H1 (cell line): ENCODE results near the gene LGALSL. TPM values are rescaled to one million over a fixed set of nuclear protein-coding genes. Genes with fewer than 3 reads are reported as not detected.

Source experiments
- CTCF ChIA-PET: fragments of 300-600 bp; sonication (Branson Sonifier 250); formaldehyde crosslinking; loops from one replicate; lab custom pipeline; 2021; ENCODE audit not compliant: partially characterized antibody; lab: Charles Lee
- POLR2A ChIA-PET: fragments of 300-600 bp; sonication (Branson Sonifier 250); formaldehyde crosslinking; loops from one replicate; lab custom pipeline; 2021; ENCODE audit warnings: inconsistent platforms; ENCODE audit not compliant: partially characterized antibody; lab: Charles Lee
- DNase-seq, 2 experiments: peaks; one replicate each; pipeline versions ENCODE4 v3.0.0 to v3.0.0-alpha.2; 2010 to 2022; ENCODE audit warnings: low spot score in 2 of 2, low read depth in 1 of 2, mixed read lengths in 1 of 2
- FAIRE-seq: peaks from 2 replicates; lab custom pipeline; 2011; peaks lifted over from hg19 to GRCh38; lab: Jason Lieb, UNC
- H2AFZ ChIP-seq: 2 replicates; pipeline ENCODE4 v1.8.1; 2012; ENCODE audit warnings: low read length, inconsistent platforms
- H2AK5ac ChIP-seq: 2 replicates; pipeline ENCODE4 v1.6.1; 2013; ENCODE audit warnings: low read depth, low read length
- H2BK120ac ChIP-seq: replicated peaks from 2 replicates; pipeline ENCODE3; 2013; ENCODE audit warnings: low read depth, low read length, inconsistent platforms
- H2BK12ac ChIP-seq: 2 replicates; pipeline ENCODE4 v1.6.1; 2013; ENCODE audit warnings: low read depth, low read length
- H2BK15ac ChIP-seq: 2 replicates; pipeline ENCODE4 v1.6.1; 2013; ENCODE audit warnings: low read length
- H2BK20ac ChIP-seq: 2 replicates; pipeline ENCODE4 v1.6.1; 2013; ENCODE audit warnings: low read length
- H2BK5ac ChIP-seq: 2 replicates; pipeline ENCODE4 v1.6.1; 2013; ENCODE audit warnings: low read depth, low read length
- H3K14ac ChIP-seq: 2 replicates; pipeline ENCODE4 v1.6.1; 2013; ENCODE audit warnings: inconsistent platforms; ENCODE audit not compliant: insufficient read length
- H3K18ac ChIP-seq: 2 replicates; pipeline ENCODE4 v1.6.1; 2013; ENCODE audit warnings: low read length; ENCODE audit errors: extremely low read depth
- H3K23ac ChIP-seq: 2 replicates; pipeline ENCODE4 v1.6.1; 2013; ENCODE audit warnings: inconsistent platforms; ENCODE audit not compliant: insufficient read length
- H3K23me2 ChIP-seq: 2 replicates; pipeline ENCODE4 v1.6.1; 2013; ENCODE audit warnings: low read depth, low read length
- H3K27ac ChIP-seq: 2 replicates; pipeline ENCODE4 v1.6.1; 2011; ENCODE audit warnings: low read depth, low read length, inconsistent platforms
- H3K27me3 ChIP-seq, 4 experiments: replicated peaks in 1 of 4; 1 replicate in 1 of 4; 2 replicates in 3 of 4; pipeline versions ENCODE4 v1.6.1 to v1.8.1; 2011 to 2013; ENCODE audit warnings: low read length in 3 of 4, mild to moderate bottlenecking in 3 of 4, inconsistent platforms in 2 of 4, mixed read lengths in 2 of 4, moderate library complexity in 1 of 4; ENCODE audit not compliant: control insufficient read depth in 3 of 4, insufficient read depth in 3 of 4; ENCODE audit errors: extremely low read depth in 1 of 4
- H3K36me3 ChIP-seq, 4 experiments: 2 replicates each; pipeline versions ENCODE4 v1.6.1 to v1.8.1; 2011 to 2013; ENCODE audit warnings: mild to moderate bottlenecking in 4 of 4, low read length in 3 of 4, moderate library complexity in 2 of 4, control low read depth in 1 of 4, inconsistent platforms in 1 of 4; ENCODE audit not compliant: insufficient read depth in 4 of 4, control insufficient read depth in 2 of 4
- H3K4ac ChIP-seq: replicated peaks from 2 replicates; pipeline ENCODE3; 2013; ENCODE audit warnings: low read length, low read depth, mixed read lengths, inconsistent platforms; ENCODE audit not compliant: insufficient read length
- H3K4me1 ChIP-seq, 4 experiments: replicated peaks in 1 of 4; 1 replicate in 1 of 4; 2 replicates in 3 of 4; pipeline versions ENCODE4 v1.6.1 to v1.8.1; 2011 to 2013; ENCODE audit warnings: low read length in 3 of 4, inconsistent platforms in 2 of 4, mixed read lengths in 1 of 4; ENCODE audit not compliant: insufficient read depth in 4 of 4, control insufficient read depth in 3 of 4
- H3K4me2 ChIP-seq, 2 experiments: 2 replicates each; pipeline versions ENCODE4 v1.6.1 to v1.8.1; 2011 to 2013; ENCODE audit warnings: low read depth in 2 of 2, low read length in 2 of 2, control low read depth in 1 of 2, inconsistent platforms in 1 of 2, mild to moderate bottlenecking in 1 of 2; ENCODE audit not compliant: insufficient read depth in 1 of 2
- H3K4me3 ChIP-seq, 4 experiments: fragments of 200-600, 300-600 bp in 1 of 4; sonication (generic), shearing (Covaris generic), sonication (Bioruptor Twin) in 1 of 4; 2 replicates each; pipeline versions ENCODE4 v1.5.1 to v1.8.1; 2011 to 2016; ENCODE audit warnings: low read length in 4 of 4, low read depth in 3 of 4, control low read depth in 2 of 4, inconsistent platforms in 2 of 4, mild to moderate bottlenecking in 2 of 4, mixed read lengths in 1 of 4, moderate library complexity in 1 of 4; ENCODE audit not compliant: insufficient read depth in 2 of 4; ENCODE audit errors: extremely low read depth in 1 of 4
- H3K56ac ChIP-seq: replicated peaks from 2 replicates; pipeline ENCODE3; 2013; ENCODE audit warnings: low read depth, mild to moderate bottlenecking, mixed read lengths, low read length, inconsistent platforms; ENCODE audit not compliant: insufficient read length
- H3K79me1 ChIP-seq: 2 replicates; pipeline ENCODE4 v1.6.1; 2013; ENCODE audit warnings: low read depth, low read length, control low read depth
- H3K79me2 ChIP-seq, 2 experiments: 2 replicates each; pipeline versions ENCODE4 v1.6.1 to v1.8.1; 2012 to 2013; ENCODE audit warnings: low read length in 2 of 2, mild to moderate bottlenecking in 2 of 2, inconsistent platforms in 1 of 2; ENCODE audit not compliant: insufficient read depth in 2 of 2, control insufficient read depth in 1 of 2
- H3K9ac ChIP-seq, 4 experiments: replicated peaks in 1 of 4; 1 replicate in 1 of 4; 2 replicates in 3 of 4; pipeline versions ENCODE4 v1.6.1 to v1.8.1; 2011 to 2013; ENCODE audit warnings: low read depth in 3 of 4, low read length in 3 of 4, control low read depth in 2 of 4, mild to moderate bottlenecking in 2 of 4, moderate library complexity in 2 of 4, inconsistent platforms in 1 of 4; ENCODE audit errors: extremely low read depth in 1 of 4
- H3K9me3 ChIP-seq, 2 experiments: 2 replicates each; pipeline versions ENCODE4 v1.6.1 to v1.8.1; 2012 to 2013; ENCODE audit warnings: mild to moderate bottlenecking in 2 of 2, moderate library complexity in 2 of 2, control low read depth in 1 of 2, inconsistent platforms in 1 of 2, low read depth in 1 of 2, low read length in 1 of 2, mixed read lengths in 1 of 2; ENCODE audit not compliant: insufficient read depth in 2 of 2
- H4K20me1 ChIP-seq, 2 experiments: replicated peaks in 1 of 2; 2 replicates each; pipeline versions ENCODE3 to v1.8.1; 2011 to 2013; ENCODE audit warnings: inconsistent platforms in 2 of 2, low read length in 2 of 2, mild to moderate bottlenecking in 1 of 2; ENCODE audit not compliant: insufficient read depth in 2 of 2, control insufficient read depth in 1 of 2
- H4K5ac ChIP-seq: 2 replicates; pipeline ENCODE4 v1.6.1; 2013; ENCODE audit warnings: low read length, low read depth, mixed read lengths, inconsistent platforms; ENCODE audit not compliant: insufficient read length
- H4K8ac ChIP-seq: 2 replicates; pipeline ENCODE4 v1.8.0; 2013; ENCODE audit warnings: mild to moderate bottlenecking, moderate library complexity, low read length, inconsistent platforms; ENCODE audit not compliant: insufficient read depth; ENCODE audit errors: extremely low read depth
- H4K91ac ChIP-seq: replicated peaks from 2 replicates; pipeline ENCODE3; 2013; ENCODE audit warnings: low read length, mixed read lengths, inconsistent platforms; ENCODE audit not compliant: insufficient read length
- CTBP2 ChIP-seq: IDR thresholded peaks from 2 replicates; pipeline ENCODE4 v1.7.0; 2011; ENCODE audit warnings: borderline replicate concordance, mild to moderate bottlenecking, moderate library complexity, mixed read lengths, low read length; ENCODE audit not compliant: insufficient read depth, insufficient read length
- JUND ChIP-seq: IDR thresholded peaks from 2 replicates; pipeline ENCODE4 v1.6.1; 2011; ENCODE audit warnings: mild to moderate bottlenecking, improper control_type of control experiment, low read length
- KDM4A ChIP-seq: IDR thresholded peaks from one replicate; pipeline ENCODE4 v1.7.1; 2012; ENCODE audit warnings: low read depth, mild to moderate bottlenecking, moderate library complexity, low read length, inconsistent platforms; ENCODE audit not compliant: severe bottlenecking
- RFX5 ChIP-seq: IDR thresholded peaks from 2 replicates; pipeline ENCODE4 v1.6.1; 2011; ENCODE audit warnings: low read depth, low read length, improper control_type of control experiment, borderline replicate concordance
- TAF7 ChIP-seq: optimal IDR thresholded peaks from 2 replicates; pipeline ENCODE3; 2011; ENCODE audit warnings: low read depth, mild to moderate bottlenecking, inconsistent platforms, low read length, moderate library complexity, borderline replicate concordance
- TBP ChIP-seq: IDR thresholded peaks from 2 replicates; pipeline ENCODE4 v1.6.1; 2011; ENCODE audit warnings: low read depth, low read length, improper control_type of control experiment
- TCF12 ChIP-seq: IDR thresholded peaks from 2 replicates; pipeline ENCODE4 v1.6.1; 2011; ENCODE audit warnings: low read depth, mild to moderate bottlenecking, low read length
- WGBS, 2 experiments: shearing (Covaris generic) in 1 of 2; methylation state at CpG; one replicate each; pipeline versions ENCODE4 v1.1.6 to v1.1.7; 2013 to 2015; ENCODE audit warnings: low lambda C conversion rate in 2 of 2, mixed read lengths in 2 of 2, inconsistent platforms in 1 of 2, low coverage in 1 of 2, missing lambda C conversion rate in 1 of 2; ENCODE audit not compliant: insufficient replicate concordance in 2 of 2, insufficient coverage in 1 of 2, insufficient read length in 1 of 2; ENCODE audit errors: extremely low coverage in 1 of 2, missing lambda C conversion rate in 1 of 2; 5-methylcytosine and 5-hydroxymethylcytosine counted together
- polyA plus RNA-seq, 7 experiments: library from polyadenylated mRNA; depleted of rRNA in 3 of 7; stranded (reverse) in 5 of 7; unstranded in 2 of 7; fragments of >200 nt in 5 of 7; fragments of 200-250 nt in 2 of 7; gene quantifications; 1 replicate in 5 of 7; 2 replicates in 1 of 7; 4 replicates in 1 of 7; pipeline versions ENCODE4 v1.2.1 to v1.2.3, GENCODE V29; 2011 to 2013; ENCODE audit warnings: missing spikeins in 2 of 7, mixed read lengths in 2 of 7
- total RNA-seq: library from RNA; stranded (reverse); fragmentation: NEBNext Ultra II Directional; extraction: Animal tissue kit (Norgen Biotek cat#: 25700); gene quantifications from 2 replicates; pipeline ENCODE4 v1.2.1, GENCODE V29; 2021
- TF ChIP-seq, protein P1 (sequence below): IDR thresholded peaks from 2 replicates; pipeline ENCODE4 v1.6.1; 2012; ENCODE audit warnings: inconsistent platforms

Gene LGALSL
- total and polyA plus RNA-seq, 2 of the 8 experiments (the other 6 are each of a cell fraction or from before 2014, with no cell fraction given): 13.6 to 32.3 TPM

GRCh38 chr2:64463781-64464180 lies 9.8 kb downstream of the LGALSL start:
- DNase-seq (no peak), FAIRE-seq (no peak)
- CTCF ChIA-PET: interaction anchor here (0.7 to 1.8 kb wide), 4 partner anchors 15 to 1217 kb away, joined by 3 to 8 read pairs (median 4); no protein-coding TSS in a partner anchor
- TF ChIP-seq TBP (no peak), TCF12 (no peak), KDM4A (no peak), JUND (no peak), CTBP2 (no peak), RFX5 (no peak), TAF7 (no peak)
- TF ChIP-seq, protein P1, sequence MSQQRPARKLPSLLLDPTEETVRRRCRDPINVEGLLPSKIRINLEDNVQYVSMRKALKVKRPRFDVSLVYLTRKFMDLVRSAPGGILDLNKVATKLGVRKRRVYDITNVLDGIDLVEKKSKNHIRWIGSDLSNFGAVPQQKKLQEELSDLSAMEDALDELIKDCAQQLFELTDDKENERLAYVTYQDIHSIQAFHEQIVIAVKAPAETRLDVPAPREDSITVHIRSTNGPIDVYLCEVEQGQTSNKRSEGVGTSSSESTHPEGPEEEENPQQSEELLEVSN: no peak

More at GRCh38 chr2:64463781-64464180, 9.8 kb downstream of the LGALSL start:
- Histone ChIP-seq H3K27ac (no peak overlapping the region), H3K79me1 (no peaks in the 10 kb centered on the region), H2BK12ac (no peak overlapping the region), H3K9me3 (no peaks in the 10 kb centered on the region), H3K79me2 (no peaks in the 10 kb centered on the region), H3K36me3 (peaks cover 0 to 9% (median 2%) of the 10 kb centered on the region in 4 experiments; a peak in 2 of 8 replicates), H3K18ac (no peak overlapping the region), H2AK5ac (no peak overlapping the region), H2BK15ac (no peak overlapping the region), H2BK120ac (no peak overlapping the region), H4K5ac (no peak overlapping the region), H2BK5ac (no peak overlapping the region), H3K27me3 (no peaks in the 10 kb centered on the region), H3K4me2 (no peak overlapping the region), H2AFZ (no peak overlapping the region), H3K4me1 (no peaks in the 10 kb centered on the region), H4K20me1 (no peaks in the 10 kb centered on the region), H3K14ac (no peak overlapping the region), H4K91ac (no peak overlapping the region), H3K56ac (no peak overlapping the region), H3K9ac (no peak overlapping the region), H3K23ac (no peak overlapping the region), H4K8ac (no peak overlapping the region), H2BK20ac (no peak overlapping the region), H3K4ac (no peak overlapping the region), H3K4me3 (no peak overlapping the region), H3K23me2 (no peaks in the 10 kb centered on the region)
- POLR2A ChIA-PET: no interaction called here
- WGBS, 2 experiments: 95% methylated on average over 1 of the region's 1 CpG; no CpG with 5 or more reads in 1 of the 2 experiments
